NCI-H2171 treated with DMSO at 0.1 percent for 48 hours (cell line): ENCODE results near the gene EZR.
"Not testable (repeated sequence)": the region's sequence is repeated elsewhere in the genome, so short reads cannot be mapped to it uniquely, and the experiment has no call there.

ENCODE experiments used
- DNase-seq: peaks from one replicate; lab custom pipeline; 2025; lab: John Stamatoyannopoulos, UW

EZR gene

DNA sequence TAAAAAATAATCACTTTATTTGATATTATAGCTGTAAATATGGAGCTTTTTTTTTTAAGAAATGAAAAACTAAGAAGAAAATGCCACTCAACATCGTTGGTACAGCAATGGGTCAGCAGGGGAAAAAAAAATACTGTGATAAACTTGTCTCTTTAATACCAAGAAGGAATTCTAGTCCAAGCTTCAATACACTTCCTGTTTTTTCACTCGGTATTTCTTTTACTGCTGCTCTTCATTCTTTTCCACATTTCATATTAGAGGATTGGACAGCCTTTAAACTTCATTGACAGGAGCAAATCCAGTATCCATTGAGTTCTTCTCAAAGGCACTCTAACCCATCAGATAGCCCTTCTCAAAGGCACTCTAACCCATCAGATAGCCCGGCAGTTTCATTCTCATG, 22.2 kb upstream of the EZR start:
- DNase-seq, result no peak

DNA sequence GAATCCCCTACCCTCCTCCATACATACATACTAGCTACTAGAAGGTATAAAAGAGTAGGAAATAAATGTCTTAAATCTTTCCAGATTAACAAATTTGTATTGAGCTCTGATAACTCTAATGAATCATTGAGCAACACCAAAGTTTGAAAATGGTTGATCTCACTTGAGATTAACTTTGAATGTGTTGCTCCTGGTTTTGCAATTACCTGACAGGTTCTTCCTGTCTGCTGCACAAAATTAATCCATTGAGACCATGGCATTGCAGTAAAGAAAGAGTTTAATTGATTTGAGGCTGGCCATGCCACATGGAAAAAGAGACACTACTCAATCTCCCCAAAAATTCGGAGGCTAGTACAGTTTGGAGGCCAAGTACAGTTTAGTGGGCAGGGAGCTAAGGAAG, 21.3 kb upstream of the EZR start:
- DNase-seq, result no peak

DNA sequence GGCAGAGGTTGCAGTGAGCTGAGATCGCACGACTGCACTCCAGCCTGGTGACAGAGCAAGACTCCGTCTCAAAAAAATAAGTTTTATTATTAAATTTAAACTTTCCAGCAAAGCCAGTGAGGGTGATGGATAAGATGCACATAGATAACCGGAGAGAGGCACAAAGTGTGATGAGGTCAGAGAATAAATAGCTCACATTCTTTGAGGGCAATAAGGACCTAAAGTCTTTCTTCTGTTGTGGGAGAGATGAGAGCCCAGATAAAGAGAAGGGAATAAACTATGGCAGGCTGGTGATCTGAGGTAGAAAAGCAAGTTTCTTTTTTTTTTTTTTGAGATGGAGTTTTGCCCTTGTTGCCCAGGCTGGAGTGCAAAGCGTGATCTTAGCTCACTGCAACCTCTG, 20.6 kb upstream of the EZR start:
- no peak for DNase-seq

DNA sequence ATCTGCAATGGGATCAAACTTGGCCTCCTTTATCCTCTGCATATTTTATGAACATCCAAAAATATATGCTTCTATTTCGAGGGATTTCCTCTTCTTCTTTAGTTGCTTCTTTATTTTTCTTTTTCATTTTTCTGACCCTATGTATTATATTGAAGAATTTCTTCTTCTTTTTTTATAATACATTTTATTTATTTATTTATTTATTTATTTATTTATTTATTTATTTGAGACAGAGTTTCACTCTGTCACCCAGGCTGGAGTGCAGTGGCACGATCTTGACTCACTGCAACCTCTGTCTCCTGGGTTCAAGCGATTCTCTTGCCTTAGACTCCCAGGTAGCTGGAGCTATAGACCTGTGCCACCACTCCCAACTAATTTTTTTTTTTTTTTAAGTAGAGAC, 19.6 kb upstream of the EZR start:
- DNase-seq, result not testable (repeated sequence)

DNA sequence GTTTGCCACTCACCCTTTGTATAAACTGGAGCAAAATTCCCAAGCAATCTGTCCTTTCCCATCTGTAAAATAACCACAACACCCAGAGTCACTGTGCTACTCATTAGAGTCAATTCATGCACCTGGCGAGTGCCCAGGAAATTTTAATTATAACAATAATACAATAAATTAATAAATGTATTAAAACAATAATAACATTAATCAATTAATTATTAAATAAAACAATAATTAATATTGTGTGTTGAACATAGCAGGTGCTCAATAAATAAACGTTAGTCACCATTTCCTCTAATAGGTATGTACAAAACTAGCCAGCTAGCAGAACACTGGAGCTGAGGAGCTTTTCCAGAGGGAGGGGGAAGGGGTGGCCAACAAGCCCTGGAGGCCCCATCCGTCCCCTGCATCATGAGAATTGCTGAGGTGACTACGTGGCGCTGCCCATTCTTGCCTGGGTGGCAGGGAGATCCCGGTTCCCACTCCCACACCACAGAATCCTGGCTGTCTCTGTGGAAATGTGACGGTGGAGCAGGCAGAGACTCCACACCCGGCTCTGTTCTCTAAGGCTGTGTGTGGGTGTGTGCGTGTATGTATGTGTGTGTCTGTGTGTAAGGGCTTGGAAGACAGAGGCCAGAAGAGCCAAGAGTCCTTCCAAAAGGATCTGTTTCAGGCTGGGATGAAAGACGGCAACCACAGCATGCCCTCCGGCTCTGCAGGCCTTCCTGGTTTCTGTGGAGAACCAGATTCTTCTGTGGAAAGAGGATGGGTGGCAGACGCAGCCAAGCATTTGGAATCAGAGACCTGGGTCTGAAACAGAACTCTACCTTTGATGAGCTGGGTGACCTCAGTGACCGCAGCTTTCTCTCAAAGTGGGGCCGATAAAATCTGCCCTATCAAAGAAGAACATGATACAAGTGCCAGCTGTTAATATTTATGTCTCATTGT, 18.8 kb upstream of the EZR start:
- DNase-seq, result peak; percentile 48

DNA sequence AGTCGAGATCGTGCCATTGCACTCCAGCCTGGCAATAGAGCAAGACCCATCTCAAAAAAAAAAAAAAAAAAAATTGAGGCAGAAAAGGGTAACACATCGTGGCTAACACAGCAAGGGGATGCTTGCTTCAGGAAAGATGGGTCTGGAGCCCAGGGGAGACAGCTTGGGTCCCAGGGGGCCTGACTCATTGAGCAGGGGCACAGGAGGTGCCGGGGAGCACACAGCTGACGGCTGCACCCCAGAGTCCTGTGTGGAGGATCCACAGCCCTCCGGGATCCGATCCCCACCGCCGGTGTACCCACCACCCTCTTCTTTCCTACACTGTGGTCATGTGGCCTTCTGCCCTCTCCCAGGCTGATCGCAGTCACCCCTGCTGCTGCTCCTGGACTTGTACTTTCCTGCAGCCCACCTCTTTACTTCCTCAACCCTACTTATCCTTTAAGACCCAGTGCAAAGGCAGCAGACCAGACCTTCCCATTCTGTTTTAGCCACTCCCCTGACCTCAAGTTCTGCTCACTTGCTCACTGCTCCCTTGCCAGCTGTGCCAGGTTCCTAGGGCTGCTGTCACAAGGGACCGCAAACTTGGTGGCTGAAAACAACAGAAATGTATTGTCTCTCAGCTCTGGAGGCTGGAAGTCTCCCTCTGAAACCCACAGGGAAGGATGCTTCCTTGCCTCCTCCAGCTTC, 17.6 kb upstream of the EZR start:
- DNase-seq, result no peak

DNA sequence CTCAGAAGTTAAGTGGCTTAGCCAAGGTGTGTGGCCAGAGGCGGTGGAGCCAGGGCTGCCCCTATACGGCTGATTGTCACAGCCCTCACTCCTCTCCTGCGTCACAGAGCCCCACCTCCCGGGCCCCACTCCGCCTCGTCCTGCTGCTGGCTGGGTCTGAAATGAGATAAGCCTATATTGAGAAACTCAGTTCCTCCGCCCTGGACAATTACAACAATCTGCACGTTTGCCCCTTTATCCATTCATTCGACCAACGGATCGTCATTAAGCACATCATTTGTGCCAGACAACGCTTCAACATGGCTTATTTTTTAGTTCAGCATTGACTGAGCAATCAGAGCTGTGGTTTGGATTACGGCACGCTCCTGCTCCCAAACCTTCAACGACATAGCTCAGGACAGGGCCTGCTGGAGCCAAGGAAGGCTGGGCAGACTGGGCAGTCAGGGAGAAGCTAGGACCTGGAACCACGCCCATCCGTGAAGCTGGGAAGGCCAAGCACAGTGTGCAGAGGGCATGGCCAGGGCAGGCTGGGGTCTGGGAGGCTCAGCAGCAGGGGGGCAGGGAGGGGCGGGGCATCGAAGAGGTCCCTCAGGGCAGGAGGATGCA, 16.6 kb upstream of the EZR start:
- no peak for DNase-seq

DNA sequence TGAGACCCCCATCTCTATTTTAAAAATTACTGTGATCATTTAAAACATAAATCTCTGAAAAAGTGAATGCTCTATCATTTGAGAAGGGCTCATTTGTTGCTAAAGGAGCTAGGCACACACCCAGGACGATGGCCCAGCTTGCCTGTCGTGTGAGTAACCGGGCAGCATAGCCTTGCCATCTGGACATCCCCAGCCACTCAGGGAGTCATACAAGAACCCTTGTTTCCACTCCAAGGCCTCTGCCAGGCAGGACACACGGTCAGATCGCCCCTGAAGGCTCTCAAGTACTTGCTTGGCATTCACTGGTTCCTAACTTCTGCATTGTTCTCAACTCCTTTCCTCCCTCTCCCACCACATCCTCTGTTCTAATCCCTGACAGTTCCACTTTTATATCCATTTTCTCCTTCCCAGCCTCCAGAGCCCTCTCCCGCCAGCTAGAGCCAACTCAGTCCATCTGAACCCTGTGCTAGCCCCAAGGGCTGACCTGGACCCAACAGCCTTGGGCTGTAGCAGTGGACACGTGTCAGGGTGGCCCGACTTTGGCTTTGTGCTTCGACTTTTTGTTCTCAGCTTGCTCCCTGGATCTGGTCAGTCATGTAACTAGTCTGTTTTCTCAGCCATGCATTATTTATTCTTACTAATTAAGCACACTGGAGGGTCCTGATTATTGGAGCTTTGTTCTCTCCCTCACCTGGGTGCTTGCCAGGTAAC, 15.7 kb upstream of the EZR start:
- no peak for DNase-seq

DNA sequence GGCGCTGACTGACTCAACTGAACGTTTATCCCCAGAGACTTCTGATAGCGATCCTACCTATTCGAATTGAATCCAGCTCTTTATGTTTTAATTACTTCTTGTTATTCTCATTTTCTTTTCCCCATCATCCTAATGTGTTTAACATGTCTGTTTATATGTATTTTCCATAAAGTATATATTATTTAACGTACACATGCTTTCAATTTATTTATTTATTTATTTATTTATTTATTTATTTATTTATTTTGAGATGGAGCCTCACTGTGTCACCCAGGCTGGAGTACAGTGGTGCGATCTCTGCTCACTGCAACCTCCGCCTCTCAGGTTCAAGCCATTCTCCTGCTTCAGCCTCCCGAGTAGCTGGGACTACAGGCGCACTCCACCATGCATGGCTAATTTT, 13.6 kb upstream of the EZR start:
- not testable (repeated sequence) for DNase-seq

DNA sequence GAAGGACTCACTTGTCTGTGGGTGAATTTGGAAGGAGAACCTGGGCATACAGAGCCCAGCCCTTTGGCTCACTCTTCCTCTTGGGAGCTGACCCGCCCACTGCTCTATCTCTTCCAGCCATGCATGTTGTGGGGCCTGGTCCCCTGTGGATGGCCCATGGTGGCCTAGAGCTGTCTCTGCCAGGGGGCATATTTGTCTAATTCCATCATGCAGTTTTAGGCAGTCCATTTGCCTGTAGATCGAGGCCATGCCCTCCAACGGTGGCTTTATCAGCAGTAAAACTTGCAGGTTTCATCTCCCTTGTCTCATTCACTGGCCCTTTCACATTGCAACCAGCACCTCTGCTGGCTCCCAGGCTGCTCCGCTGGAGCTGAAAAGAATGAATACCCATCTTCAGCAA, 12.9 kb upstream of the EZR start:
- DNase-seq, result no peak

DNA sequence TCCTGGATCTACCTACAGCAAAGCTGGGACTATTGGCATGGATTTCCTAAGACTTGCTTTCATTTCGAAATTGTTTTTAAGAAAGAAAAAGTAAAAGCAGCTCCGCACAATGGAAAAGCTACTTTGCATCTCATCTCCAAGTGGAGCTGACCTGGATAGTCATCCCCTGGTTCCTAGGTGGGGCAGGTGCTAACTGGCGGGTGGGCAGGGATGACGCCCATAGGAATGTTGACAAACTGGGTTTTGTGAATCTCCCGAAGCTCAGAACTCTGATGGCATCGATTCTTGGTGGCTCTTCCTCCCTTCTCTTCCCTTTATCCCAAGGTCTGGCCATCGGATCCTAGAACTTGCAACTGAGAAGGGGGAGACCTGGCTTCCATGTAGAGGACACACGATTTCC, 12.4 kb upstream of the EZR start:
- no peak for DNase-seq

DNA sequence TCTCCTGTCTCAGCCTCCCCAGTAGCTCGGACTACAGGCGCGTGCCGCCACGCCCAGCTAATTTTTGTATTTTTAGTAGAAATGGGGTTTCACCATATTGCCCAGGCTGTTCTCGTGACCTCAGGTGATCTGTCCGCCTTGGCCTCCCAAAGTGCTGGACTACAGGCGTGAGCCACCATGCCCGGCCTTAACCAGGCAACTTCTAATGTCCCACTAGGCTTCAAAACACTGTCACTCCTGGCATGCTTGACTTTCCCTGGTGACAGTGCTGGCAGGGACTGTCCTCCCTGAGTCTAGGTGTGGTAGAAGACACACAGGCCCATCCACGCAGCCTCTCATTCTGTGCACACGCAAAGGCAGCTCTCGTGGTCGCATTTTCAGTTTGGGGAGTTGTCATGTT, 11.6 kb upstream of the EZR start:
- no peak for DNase-seq

DNA sequence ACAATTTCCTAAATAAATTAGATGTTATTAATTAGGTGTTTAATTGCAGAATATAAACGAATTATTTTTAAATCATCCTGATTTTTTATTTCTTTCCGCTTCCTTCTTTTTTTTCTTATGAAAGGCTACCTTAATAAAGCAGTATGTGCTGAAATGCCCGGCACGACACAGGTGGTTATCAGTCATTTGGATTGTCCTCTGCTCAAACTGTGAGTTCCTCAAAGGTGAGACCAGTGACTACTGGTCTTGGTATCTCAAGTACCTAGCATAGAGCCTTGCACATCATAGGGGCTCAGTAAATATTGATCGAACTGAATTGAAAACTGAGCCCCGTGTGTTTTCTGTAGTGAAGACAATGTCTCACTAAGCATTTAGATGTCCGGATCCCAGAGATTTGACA, 9.6 kb upstream of the EZR start:
- DNase-seq, result no peak

DNA sequence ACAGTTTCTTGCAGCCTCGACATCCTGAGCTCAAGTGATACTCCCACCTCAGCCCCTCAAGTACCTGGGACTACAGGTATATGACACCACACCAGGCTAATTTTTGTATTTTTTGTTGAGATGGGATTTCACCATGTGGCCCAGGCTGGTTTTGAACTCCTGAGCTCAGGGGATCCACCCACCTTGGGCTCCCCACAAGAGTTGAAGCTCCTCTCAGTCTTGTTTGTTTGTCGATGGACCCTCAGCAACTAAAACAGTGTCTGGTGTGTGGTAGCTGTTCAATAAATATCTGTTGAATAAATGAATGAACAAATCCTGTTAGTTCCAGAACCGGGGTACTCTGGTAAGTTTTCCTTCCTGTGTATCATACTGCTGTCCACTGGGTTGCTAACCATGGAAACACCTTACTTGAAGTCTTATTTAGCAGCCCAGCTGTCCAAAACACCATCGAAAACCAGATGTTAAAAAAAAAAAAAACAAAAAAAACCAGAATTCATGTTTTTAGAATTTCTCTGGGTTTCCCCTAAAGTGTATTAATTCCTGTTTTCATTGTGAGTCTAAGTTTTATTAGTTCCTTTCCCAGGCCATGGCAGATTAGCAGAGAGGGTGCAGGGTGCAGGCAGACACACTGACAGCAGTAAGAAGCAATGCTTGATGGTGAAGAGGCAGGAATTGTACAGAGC, 7.8 kb upstream of the EZR start:
- no peak for DNase-seq

DNA sequence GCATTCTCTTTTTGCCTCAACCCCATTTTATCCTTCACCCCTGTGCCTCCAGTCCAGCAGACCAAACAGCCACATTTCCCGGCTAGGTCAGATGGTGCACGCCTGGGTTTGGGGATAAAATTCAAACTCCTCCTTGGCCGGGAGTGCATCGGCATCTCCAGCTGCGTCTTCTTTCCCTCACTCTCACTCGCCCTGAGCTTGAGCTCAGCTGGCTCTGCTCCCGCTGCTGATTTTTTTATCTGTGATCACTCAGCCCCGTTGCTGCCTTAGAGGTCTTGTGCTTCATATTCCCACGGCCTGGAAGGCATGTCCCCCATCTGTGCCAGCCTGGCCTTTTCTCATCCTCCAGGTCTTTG, 6.8 kb upstream of the EZR start:
- no peak for DNase-seq

DNA sequence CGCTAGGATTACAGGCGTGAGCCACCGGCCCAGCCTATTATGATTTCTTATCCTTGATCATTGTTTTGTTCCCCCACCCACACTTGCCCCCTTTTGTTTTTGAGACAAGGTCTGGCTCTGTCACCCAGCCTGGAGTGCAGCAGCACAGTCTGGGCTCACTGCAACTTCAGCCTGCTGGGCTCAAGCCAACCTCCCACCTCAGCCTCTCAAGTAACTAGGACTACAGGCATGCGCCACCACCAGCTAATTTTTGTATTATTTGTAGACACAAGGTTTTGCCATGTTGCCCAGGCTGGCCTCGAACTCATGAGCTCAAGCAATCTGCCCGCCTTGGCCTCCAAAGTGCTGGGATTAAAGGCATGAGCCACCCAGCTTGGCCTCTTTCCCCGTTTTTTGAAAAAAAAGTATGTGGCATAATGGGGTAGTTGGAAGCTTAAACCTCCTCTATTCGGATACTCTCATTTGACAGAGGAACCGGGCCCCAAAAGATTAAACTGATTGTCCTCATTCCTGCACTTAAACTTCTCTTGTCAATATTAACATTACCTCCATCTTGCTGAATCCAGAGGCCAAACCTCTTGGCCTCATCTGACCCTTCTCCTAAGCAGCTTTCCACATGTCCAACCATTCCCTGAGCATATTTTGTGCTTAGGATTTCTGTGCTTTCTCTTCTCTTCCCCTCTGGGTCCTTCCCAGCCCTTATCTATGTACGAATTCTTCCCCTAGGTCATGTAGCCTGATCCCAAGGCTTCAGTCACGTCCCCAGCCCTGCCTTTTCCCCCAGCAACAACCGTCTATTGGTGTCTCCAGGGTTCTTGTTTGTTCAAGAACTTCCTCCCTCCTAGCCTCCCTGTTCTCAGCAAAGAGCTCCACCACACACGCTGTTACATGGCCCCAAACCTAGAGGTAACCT, 6.1 kb upstream of the EZR start:
- no peak for DNase-seq

DNA sequence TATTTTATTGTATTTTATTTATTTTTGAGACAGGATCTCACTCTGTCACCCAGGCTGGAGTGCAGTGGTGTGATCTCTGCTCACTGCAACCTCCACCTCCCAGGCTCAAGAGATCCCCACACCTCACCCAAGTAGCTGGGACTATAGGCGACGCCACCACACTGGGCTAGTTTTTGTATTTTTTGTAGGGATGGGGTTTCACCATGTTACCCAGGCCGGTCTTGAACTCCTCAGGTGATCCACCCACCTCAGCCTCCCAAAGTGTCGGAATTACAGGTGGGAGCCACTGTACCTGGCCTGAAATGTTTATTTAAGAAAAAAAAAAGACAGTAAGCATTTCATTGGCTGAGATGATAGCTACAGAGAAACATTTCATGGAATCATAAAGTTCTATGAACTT, 4.4 kb upstream of the EZR start:
- DNase-seq, result not testable (repeated sequence)

DNA sequence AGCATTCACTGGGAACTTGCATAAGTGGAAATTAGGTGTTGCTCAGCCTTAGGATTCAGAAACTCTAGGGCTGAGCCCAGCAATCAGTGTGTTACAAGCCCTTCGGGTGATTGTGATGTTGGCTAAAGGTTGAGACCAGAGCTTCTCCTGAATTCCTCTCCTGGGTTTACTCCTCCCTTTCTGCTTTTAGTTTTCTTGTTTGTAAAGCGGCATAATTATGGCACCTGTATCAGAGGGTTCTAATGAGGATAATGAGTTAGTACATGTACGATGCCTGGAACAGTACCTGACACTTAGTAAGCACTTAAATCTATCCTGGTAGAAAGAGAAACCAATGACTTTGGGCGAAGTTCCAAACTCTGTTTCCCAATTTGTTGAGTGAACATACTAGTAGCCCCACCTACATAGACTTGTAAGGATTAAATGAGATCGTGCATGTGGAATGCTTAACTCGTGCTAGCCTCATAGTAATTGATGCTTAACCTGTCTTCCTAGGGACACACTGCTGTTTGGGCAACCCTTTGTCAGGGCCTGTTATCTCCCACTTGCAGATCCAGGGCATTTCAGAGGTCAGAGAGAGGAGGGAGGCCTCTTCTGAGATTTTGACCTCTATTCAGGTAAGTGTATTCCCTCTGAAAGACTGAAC, 932 bp upstream of the EZR start:
- DNase-seq, result no peak

DNA sequence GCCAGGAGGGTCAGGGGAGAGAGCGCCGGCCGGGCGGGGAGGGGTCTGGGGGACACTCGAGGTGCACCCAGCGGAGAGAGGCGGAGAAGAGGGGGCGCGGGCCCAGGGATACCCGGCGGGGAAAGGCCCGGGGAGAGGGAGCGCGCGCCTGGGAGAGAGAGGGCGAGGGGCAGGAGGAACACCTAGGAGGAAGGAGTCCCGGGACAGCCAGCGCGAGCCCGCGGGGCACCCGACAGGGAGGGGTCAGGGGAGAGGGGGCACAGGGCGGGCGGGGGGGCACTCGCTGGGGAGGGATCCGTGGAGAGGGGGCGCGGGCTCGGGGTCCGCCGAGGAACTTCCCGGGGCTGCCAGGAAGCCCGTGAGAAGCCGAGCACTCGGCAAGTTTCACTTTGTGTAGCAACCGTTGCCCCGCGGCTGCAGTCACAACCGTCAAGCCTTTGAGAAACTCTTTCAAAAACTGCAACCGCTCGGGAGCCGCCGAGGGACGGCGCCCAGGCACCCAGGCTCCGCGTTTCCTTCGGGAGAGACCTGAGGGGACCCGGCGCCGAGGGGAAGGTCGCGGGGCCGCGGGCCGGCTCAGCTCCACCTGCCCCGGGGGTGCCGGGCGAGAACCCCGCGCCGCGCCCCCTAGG, 471 bp downstream of the EZR start:
- peak; percentile 58 for DNase-seq
